ENCODE results near the gene MAMDC2.

MAMDC2 gene

GRCh38 chr9:70091572-70091971 is 47.9 kb downstream of the MAMDC2 start:
- no peaks in the 10 kb centered on the region for H3K4me1 ChIP-seq (ENCODE audit: insufficient read depth, low read length)
- no peaks in the 10 kb centered on the region for H3K27me3 ChIP-seq (ENCODE audit: insufficient read depth, low read length)
- H3K36me3 ChIP-seq (ENCODE audit: insufficient read depth, low read length): no peaks in the 10 kb centered on the region
- WGBS: 97% methylated on average over 4 of the region's 5 CpGs
- H3K27ac ChIP-seq (ENCODE audit: low read depth, low read length): no peak overlapping the region
- H3K9ac ChIP-seq (ENCODE audit: low read depth, low read length): no peak overlapping the region
- H3K4me3 ChIP-seq (ENCODE audit: low read length): no peak overlapping the region
- no peaks in the 10 kb centered on the region for H3K9me3 ChIP-seq (ENCODE audit: insufficient read depth, low read depth, low read length)

- Histone ChIP-seq H3K36me3 (ENCODE audit: insufficient read depth, low read length) (no peaks in the 10 kb centered on the region), H3K4me1 (ENCODE audit: insufficient read depth, low read length) (no peaks in the 10 kb centered on the region), H3K9me3 (ENCODE audit: insufficient read depth, low read depth, low read length) (no peaks in the 10 kb centered on the region), H3K27me3 (ENCODE audit: insufficient read depth, low read length) (no peaks in the 10 kb centered on the region), H3K4me3 (ENCODE audit: low read length) (no peak overlapping the region), H3K27ac (ENCODE audit: low read depth, low read length) (no peak overlapping the region), H3K9ac (ENCODE audit: low read depth, low read length) (no peak overlapping the region)
- WGBS: 89% methylated on average over 2 of the region's 2 CpGs
Measured at GRCh38 chr9:70092190-70092589, 48.5 kb downstream of the MAMDC2 start.

GRCh38 chr9:70093095-70093494 is 49.4 kb downstream of the MAMDC2 start:
- Histone ChIP-seq H3K27ac (ENCODE audit: low read depth, low read length) (no peak overlapping the region), H3K36me3 (ENCODE audit: insufficient read depth, low read length) (no peaks in the 10 kb centered on the region), H3K9ac (ENCODE audit: low read depth, low read length) (no peak overlapping the region), H3K4me3 (ENCODE audit: low read length) (no peak overlapping the region), H3K9me3 (ENCODE audit: insufficient read depth, low read depth, low read length) (no peaks in the 10 kb centered on the region), H3K27me3 (ENCODE audit: insufficient read depth, low read length) (no peaks in the 10 kb centered on the region), H3K4me1 (ENCODE audit: insufficient read depth, low read length) (no peaks in the 10 kb centered on the region)

GRCh38 chr9:70093944-70094343 is 50.3 kb downstream of the MAMDC2 start:
- 83% methylated on average over 1 of the region's 1 CpG for WGBS
- H3K4me1 ChIP-seq (ENCODE audit: insufficient read depth, low read length): no peaks in the 10 kb centered on the region
- no peaks in the 10 kb centered on the region for H3K27me3 ChIP-seq (ENCODE audit: insufficient read depth, low read length)
- no peak overlapping the region for H3K27ac ChIP-seq (ENCODE audit: low read depth, low read length)
- no peaks in the 10 kb centered on the region for H3K9me3 ChIP-seq (ENCODE audit: insufficient read depth, low read depth, low read length)
- no peak overlapping the region for H3K4me3 ChIP-seq (ENCODE audit: low read length)
- no peaks in the 10 kb centered on the region for H3K36me3 ChIP-seq (ENCODE audit: insufficient read depth, low read length)
- no peak overlapping the region for H3K9ac ChIP-seq (ENCODE audit: low read depth, low read length)

GRCh38 chr9:70094747-70095146 is 51.1 kb downstream of the MAMDC2 start:
- H3K9ac ChIP-seq (ENCODE audit: low read depth, low read length): no peak overlapping the region
- H3K4me3 ChIP-seq (ENCODE audit: low read length): no peak overlapping the region
- no peaks in the 10 kb centered on the region for H3K27me3 ChIP-seq (ENCODE audit: insufficient read depth, low read length)
- H3K27ac ChIP-seq (ENCODE audit: low read depth, low read length): no peak overlapping the region
- H3K36me3 ChIP-seq (ENCODE audit: insufficient read depth, low read length): no peaks in the 10 kb centered on the region
- no peaks in the 10 kb centered on the region for H3K9me3 ChIP-seq (ENCODE audit: insufficient read depth, low read depth, low read length)
- H3K4me1 ChIP-seq (ENCODE audit: insufficient read depth, low read length): no peaks in the 10 kb centered on the region

GRCh38 chr9:70097187-70097586 is 53.5 kb downstream of the MAMDC2 start:
- H3K9me3 ChIP-seq (ENCODE audit: insufficient read depth, low read depth, low read length): no peaks in the 10 kb centered on the region
- no peaks in the 10 kb centered on the region for H3K36me3 ChIP-seq (ENCODE audit: insufficient read depth, low read length)
- H3K9ac ChIP-seq (ENCODE audit: low read depth, low read length): no peak overlapping the region
- H3K4me1 ChIP-seq (ENCODE audit: insufficient read depth, low read length): no peaks in the 10 kb centered on the region
- H3K27me3 ChIP-seq (ENCODE audit: insufficient read depth, low read length): no peaks in the 10 kb centered on the region
- H3K27ac ChIP-seq (ENCODE audit: low read depth, low read length): no peak overlapping the region
- 95% methylated on average over 2 of the region's 4 CpGs for WGBS
- H3K4me3 ChIP-seq (ENCODE audit: low read length): no peak overlapping the region

- no peaks in the 10 kb centered on the region for H3K9me3 ChIP-seq (ENCODE audit: insufficient read depth, low read depth, low read length)
- no peaks in the 10 kb centered on the region for H3K27me3 ChIP-seq (ENCODE audit: insufficient read depth, low read length)
- H3K4me1 ChIP-seq (ENCODE audit: insufficient read depth, low read length): no peaks in the 10 kb centered on the region
- no peak overlapping the region for H3K4me3 ChIP-seq (ENCODE audit: low read length)
- no peaks in the 10 kb centered on the region for H3K36me3 ChIP-seq (ENCODE audit: insufficient read depth, low read length)
- no peak overlapping the region for H3K9ac ChIP-seq (ENCODE audit: low read depth, low read length)
- no peak overlapping the region for H3K27ac ChIP-seq (ENCODE audit: low read depth, low read length)
- WGBS: 67% methylated on average over 4 of the region's 4 CpGs
Measured at GRCh38 chr9:70100362-70100761, 56.7 kb downstream of the MAMDC2 start.

- Histone ChIP-seq H3K27me3 (ENCODE audit: insufficient read depth, low read length) (no peaks in the 10 kb centered on the region), H3K27ac (ENCODE audit: low read depth, low read length) (no peak overlapping the region), H3K36me3 (ENCODE audit: insufficient read depth, low read length) (no peaks in the 10 kb centered on the region), H3K9me3 (ENCODE audit: insufficient read depth, low read depth, low read length) (no peaks in the 10 kb centered on the region), H3K9ac (ENCODE audit: low read depth, low read length) (no peak overlapping the region), H3K4me3 (ENCODE audit: low read length) (no peak overlapping the region), H3K4me1 (ENCODE audit: insufficient read depth, low read length) (no peaks in the 10 kb centered on the region)
- WGBS: no CpG with 5 or more reads among the region's 1 CpG
Measured at GRCh38 chr9:70101265-70101664, 57.6 kb downstream of the MAMDC2 start.

- 90% methylated on average over 5 of the region's 5 CpGs for WGBS
- Histone ChIP-seq H3K4me1 (ENCODE audit: insufficient read depth, low read length) (0 out of 2 replicates have a peak, but pooled peaks cover under 1% of the 10 kb centered on the region), H3K27ac (ENCODE audit: low read depth, low read length) (no peak overlapping the region), H3K9me3 (ENCODE audit: insufficient read depth, low read depth, low read length) (no peaks in the 10 kb centered on the region), H3K36me3 (ENCODE audit: insufficient read depth, low read length) (no peaks in the 10 kb centered on the region; the same call in 1 of the 2 replicates), H3K9ac (ENCODE audit: low read depth, low read length) (no peak overlapping the region), H3K27me3 (ENCODE audit: insufficient read depth, low read length) (no peaks in the 10 kb centered on the region), H3K4me3 (ENCODE audit: low read length) (no peak overlapping the region)
Measured at GRCh38 chr9:70105147-70105546, 61.5 kb downstream of the MAMDC2 start.

GRCh38 chr9:70106571-70106970 is 62.9 kb downstream of the MAMDC2 start:
- H3K9ac ChIP-seq (ENCODE audit: low read depth, low read length): no peak overlapping the region
- 95% methylated on average over 10 of the region's 10 CpGs for WGBS
- no peaks in the 10 kb centered on the region for H3K9me3 ChIP-seq (ENCODE audit: insufficient read depth, low read depth, low read length)
- H3K27ac ChIP-seq (ENCODE audit: low read depth, low read length): no peak overlapping the region
- no peaks in the 10 kb centered on the region; the same call in 1 of the 2 replicates for H3K36me3 ChIP-seq (ENCODE audit: insufficient read depth, low read length)
- H3K4me3 ChIP-seq (ENCODE audit: low read length): no peak overlapping the region
- H3K27me3 ChIP-seq (ENCODE audit: insufficient read depth, low read length): no peaks in the 10 kb centered on the region
- H3K4me1 ChIP-seq (ENCODE audit: insufficient read depth, low read length): peaks cover 8% of the 10 kb centered on the region; the same call in 1 of the 2 replicates

GRCh38 chr9:70107558-70107957 is 63.9 kb downstream of the MAMDC2 start:
- H3K27ac ChIP-seq (ENCODE audit: low read depth, low read length): no peak overlapping the region
- H3K27me3 ChIP-seq (ENCODE audit: insufficient read depth, low read length): no peaks in the 10 kb centered on the region
- H3K4me1 ChIP-seq (ENCODE audit: insufficient read depth, low read length): peaks cover 8% of the 10 kb centered on the region; the same call in 1 of the 2 replicates
- no peaks in the 10 kb centered on the region for H3K9me3 ChIP-seq (ENCODE audit: insufficient read depth, low read depth, low read length)
- no peak overlapping the region for H3K9ac ChIP-seq (ENCODE audit: low read depth, low read length)
- H3K4me3 ChIP-seq (ENCODE audit: low read length): no peak overlapping the region
- no peaks in the 10 kb centered on the region; the same call in 1 of the 2 replicates for H3K36me3 ChIP-seq (ENCODE audit: insufficient read depth, low read length)
- WGBS: 98% methylated on average over 1 of the region's 1 CpG

- H3K4me1 ChIP-seq (ENCODE audit: insufficient read depth, low read length): peaks cover 8% of the 10 kb centered on the region; the same call in 1 of the 2 replicates
- H3K4me3 ChIP-seq (ENCODE audit: low read length): no peak overlapping the region
- no peaks in the 10 kb centered on the region; the same call in 1 of the 2 replicates for H3K36me3 ChIP-seq (ENCODE audit: insufficient read depth, low read length)
- 93% methylated on average over 3 of the region's 3 CpGs for WGBS
- H3K9ac ChIP-seq (ENCODE audit: low read depth, low read length): no peak overlapping the region
- H3K27ac ChIP-seq (ENCODE audit: low read depth, low read length): no peak overlapping the region
- no peaks in the 10 kb centered on the region for H3K9me3 ChIP-seq (ENCODE audit: insufficient read depth, low read depth, low read length)
- no peaks in the 10 kb centered on the region for H3K27me3 ChIP-seq (ENCODE audit: insufficient read depth, low read length)
Measured at GRCh38 chr9:70108181-70108580, 64.5 kb downstream of the MAMDC2 start.

All from HUES64 (cell line).